Heart left ventricle (tissue), 13 donors: ENCODE measurements around the gene THADA.

Experiments used
- CTCF ChIP-seq, 12 donors: fragments of 200-600 bp; sonication (generic) in 4 of 12; IDR thresholded peaks; one replicate each; pipeline versions ENCODE4 v1.5.0 to v1.8.0; 2018 to 2022; ENCODE audit warnings: antibody characterized with exemption in 12 of 12, mild to moderate bottlenecking in 5 of 12
- POLR2A ChIP-seq, 2 donors: fragments of 450-650 bp; IDR thresholded peaks; one replicate each; pipeline ENCODE4 v1.6.1; 2017; ENCODE audit warnings: antibody characterized with exemption in 2 of 2, mild to moderate bottlenecking in 2 of 2, moderate library complexity in 2 of 2
- donor health status: ischemic (EF 13 %, LVEDD 7.1; RV severe dilation, severe dysfunction).
- donor health status: DM: no; HTN: yes; CAD: no.
- donor health status: DM: no; HTN: no; CAD: no.
- donor health status: ischemic (EF 25% LVEDD 6.9; RV normal size, moderate dysfunction).
- donor health status: ischemic (EF 25% LVEDD 5.7; RV mildly dilated, moderate dysfunction).
- donor health status: ischemic (EF 35%, LVEDD 5.7; RV mildly dilated, moderate dysfunction).
- donor health status: nonischemic (EF 11% LVEDD 7.7; RV severe dilation, severe dysfunction).
- donor health status: DM: yes; HTN: yes; CAD: no.
- donor health status: PGD.
- donor health status: ischemic (EF 29% LVEDD 5.4; RV normal size, mild dysfunction).
- donor health status: nonischemic (EF 23%, LVEDD 6.1; RV moderate dilation, normal function).

- TF ChIP-seq CTCF (IDR thresholded peaks at IDR 0.05) (no peak), POLR2A (IDR thresholded peaks at IDR 0.05) (no peak)
Measured at GRCh38 chr2:43224571-43225092, 371.2 kb downstream of the THADA start.
